ENCODE data around the gene SEC14L5. TPM values are rescaled to one million over a fixed set of nuclear protein-coding genes. Genes with fewer than 3 reads are reported as not detected.

Gene SEC14L5
- total and polyA plus RNA-seq, 10 of the 15 experiments (the other 5 are each of a cell fraction or from before 2014, with no cell fraction given), result 0.01 TPM; not detected in 9

DNA sequence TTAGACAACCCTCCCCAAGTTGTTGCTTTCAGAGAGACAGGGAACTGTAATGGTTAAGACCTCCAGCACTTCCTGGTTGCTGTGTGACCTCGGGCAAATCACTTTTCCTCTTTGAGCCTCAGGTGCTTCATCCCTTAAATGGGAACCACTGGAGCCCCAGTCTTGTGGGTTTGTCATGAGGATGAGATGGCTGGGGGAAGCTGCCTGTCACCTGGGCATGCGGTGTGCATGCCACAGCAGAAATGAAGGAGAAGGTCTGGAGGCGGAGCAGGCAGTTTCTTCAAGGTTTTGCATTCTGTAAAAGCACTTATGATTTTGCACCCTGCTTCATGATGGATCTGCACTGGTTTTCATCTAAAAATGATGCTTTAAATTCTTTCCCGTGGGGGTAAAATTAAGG is 53.5 kb downstream of the SEC14L5 start:
- RAD21 ChIA-PET (ENCODE audit: unreplicated experiment), result no interaction called here
- FAIRE-seq, result no peak

More for the DNA sequence above, 53.5 kb downstream of the SEC14L5 start:
- H3K27ac ChIP-seq (ENCODE audit: control insufficient read depth, insufficient read depth), result no peak overlapping the region
- intact Hi-C loops (cut with micrococcal nuclease; ENCODE audit: unreplicated experiment) (no loop called here), in situ Hi-C loops (cut with MboI) (no loop called here)
- POLR2A ChIA-PET, result no interaction called here
- H3K36me3 ChIP-seq (ENCODE audit: control insufficient read depth in 2 of 2, insufficient read depth in 2 of 2, low read length in 1 of 2), result no peaks in the 10 kb centered on the region
- TF ChIP-seq, protein P1, sequence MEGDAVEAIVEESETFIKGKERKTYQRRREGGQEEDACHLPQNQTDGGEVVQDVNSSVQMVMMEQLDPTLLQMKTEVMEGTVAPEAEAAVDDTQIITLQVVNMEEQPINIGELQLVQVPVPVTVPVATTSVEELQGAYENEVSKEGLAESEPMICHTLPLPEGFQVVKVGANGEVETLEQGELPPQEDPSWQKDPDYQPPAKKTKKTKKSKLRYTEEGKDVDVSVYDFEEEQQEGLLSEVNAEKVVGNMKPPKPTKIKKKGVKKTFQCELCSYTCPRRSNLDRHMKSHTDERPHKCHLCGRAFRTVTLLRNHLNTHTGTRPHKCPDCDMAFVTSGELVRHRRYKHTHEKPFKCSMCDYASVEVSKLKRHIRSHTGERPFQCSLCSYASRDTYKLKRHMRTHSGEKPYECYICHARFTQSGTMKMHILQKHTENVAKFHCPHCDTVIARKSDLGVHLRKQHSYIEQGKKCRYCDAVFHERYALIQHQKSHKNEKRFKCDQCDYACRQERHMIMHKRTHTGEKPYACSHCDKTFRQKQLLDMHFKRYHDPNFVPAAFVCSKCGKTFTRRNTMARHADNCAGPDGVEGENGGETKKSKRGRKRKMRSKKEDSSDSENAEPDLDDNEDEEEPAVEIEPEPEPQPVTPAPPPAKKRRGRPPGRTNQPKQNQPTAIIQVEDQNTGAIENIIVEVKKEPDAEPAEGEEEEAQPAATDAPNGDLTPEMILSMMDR (IDR thresholded peaks at IDR 0.05 in 2 of 3, conservative IDR thresholded peaks at IDR 0.05 in 1 of 3; ENCODE audit: control insufficient read depth in 2 of 3, extremely low read depth in 1 of 3, insufficient read depth in 1 of 3, low read depth in 3 of 3, low read length in 3 of 3), result no peak
- TF ChIP-seq ZBED1 (IDR thresholded peaks at IDR 0.05; ENCODE audit: borderline replicate concordance) (no peak), MTA3 (IDR thresholded peaks at IDR 0.05; ENCODE audit: borderline replicate concordance, low read length) (no peak), ZNF24 (IDR thresholded peaks at IDR 0.05) (no peak), IRF3 (IDR thresholded peaks at IDR 0.05) (no peak), HDGF (IDR thresholded peaks at IDR 0.05) (no peak), STAT1 (conservative IDR thresholded peaks at IDR 0.05) (no peak), ATF7 (IDR thresholded peaks at IDR 0.05; ENCODE audit: low read depth) (no peak), JUNB (IDR thresholded peaks at IDR 0.05) (no peak), PKNOX1 (IDR thresholded peaks at IDR 0.05) (no peak), TARDBP (IDR thresholded peaks at IDR 0.05; ENCODE audit: borderline replicate concordance) (no peak), POLR2AphosphoS2 (IDR thresholded peaks at IDR 0.05; ENCODE audit: low read depth, low read length) (no peak)
- TF ChIP-seq, protein P2, sequence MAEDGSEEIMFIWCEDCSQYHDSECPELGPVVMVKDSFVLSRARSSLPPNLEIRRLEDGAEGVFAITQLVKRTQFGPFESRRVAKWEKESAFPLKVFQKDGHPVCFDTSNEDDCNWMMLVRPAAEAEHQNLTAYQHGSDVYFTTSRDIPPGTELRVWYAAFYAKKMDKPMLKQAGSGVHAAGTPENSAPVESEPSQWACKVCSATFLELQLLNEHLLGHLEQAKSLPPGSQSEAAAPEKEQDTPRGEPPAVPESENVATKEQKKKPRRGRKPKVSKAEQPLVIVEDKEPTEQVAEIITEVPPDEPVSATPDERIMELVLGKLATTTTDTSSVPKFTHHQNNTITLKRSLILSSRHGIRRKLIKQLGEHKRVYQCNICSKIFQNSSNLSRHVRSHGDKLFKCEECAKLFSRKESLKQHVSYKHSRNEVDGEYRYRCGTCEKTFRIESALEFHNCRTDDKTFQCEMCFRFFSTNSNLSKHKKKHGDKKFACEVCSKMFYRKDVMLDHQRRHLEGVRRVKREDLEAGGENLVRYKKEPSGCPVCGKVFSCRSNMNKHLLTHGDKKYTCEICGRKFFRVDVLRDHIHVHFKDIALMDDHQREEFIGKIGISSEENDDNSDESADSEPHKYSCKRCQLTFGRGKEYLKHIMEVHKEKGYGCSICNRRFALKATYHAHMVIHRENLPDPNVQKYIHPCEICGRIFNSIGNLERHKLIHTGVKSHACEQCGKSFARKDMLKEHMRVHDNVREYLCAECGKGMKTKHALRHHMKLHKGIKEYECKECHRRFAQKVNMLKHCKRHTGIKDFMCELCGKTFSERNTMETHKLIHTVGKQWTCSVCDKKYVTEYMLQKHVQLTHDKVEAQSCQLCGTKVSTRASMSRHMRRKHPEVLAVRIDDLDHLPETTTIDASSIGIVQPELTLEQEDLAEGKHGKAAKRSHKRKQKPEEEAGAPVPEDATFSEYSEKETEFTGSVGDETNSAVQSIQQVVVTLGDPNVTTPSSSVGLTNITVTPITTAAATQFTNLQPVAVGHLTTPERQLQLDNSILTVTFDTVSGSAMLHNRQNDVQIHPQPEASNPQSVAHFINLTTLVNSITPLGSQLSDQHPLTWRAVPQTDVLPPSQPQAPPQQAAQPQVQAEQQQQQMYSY (CRISPR knock-in tag; IDR thresholded peaks at IDR 0.05), result no peak
- TF ChIP-seq, protein P3, sequence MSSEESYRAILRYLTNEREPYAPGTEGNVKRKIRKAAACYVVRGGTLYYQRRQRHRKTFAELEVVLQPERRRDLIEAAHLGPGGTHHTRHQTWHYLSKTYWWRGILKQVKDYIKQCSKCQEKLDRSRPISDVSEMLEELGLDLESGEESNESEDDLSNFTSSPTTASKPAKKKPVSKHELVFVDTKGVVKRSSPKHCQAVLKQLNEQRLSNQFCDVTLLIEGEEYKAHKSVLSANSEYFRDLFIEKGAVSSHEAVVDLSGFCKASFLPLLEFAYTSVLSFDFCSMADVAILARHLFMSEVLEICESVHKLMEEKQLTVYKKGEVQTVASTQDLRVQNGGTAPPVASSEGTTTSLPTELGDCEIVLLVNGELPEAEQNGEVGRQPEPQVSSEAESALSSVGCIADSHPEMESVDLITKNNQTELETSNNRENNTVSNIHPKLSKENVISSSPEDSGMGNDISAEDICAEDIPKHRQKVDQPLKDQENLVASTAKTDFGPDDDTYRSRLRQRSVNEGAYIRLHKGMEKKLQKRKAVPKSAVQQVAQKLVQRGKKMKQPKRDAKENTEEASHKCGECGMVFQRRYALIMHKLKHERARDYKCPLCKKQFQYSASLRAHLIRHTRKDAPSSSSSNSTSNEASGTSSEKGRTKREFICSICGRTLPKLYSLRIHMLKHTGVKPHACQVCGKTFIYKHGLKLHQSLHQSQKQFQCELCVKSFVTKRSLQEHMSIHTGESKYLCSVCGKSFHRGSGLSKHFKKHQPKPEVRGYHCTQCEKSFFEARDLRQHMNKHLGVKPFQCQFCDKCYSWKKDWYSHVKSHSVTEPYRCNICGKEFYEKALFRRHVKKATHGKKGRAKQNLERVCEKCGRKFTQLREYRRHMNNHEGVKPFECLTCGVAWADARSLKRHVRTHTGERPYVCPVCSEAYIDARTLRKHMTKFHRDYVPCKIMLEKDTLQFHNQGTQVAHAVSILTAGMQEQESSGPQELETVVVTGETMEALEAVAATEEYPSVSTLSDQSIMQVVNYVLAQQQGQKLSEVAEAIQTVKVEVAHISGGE (CRISPR knock-in tag; IDR thresholded peaks at IDR 0.05), result no peak
- WGBS (ENCODE audit: insufficient coverage, insufficient replicate concordance, low lambda C conversion rate, missing lambda C conversion rate), result 32% methylated on average over 4 of the region's 4 CpGs
- CTCF ChIA-PET, result interaction anchor here (1.0 kb wide), 1 partner anchor 420 kb away, joined by 3 read pairs; no protein-coding TSS in a partner anchor
- H2AFZ ChIP-seq (ENCODE audit: control insufficient read depth, low read depth, low read length), result no peak overlapping the region
- no peak overlapping the region for H3K4me3 ChIP-seq
- no peak overlapping the region for H3K9ac ChIP-seq (ENCODE audit: control insufficient read depth, insufficient read depth, low read length)
- H3K4me1 ChIP-seq (ENCODE audit: control insufficient read depth, insufficient read depth, low read length), result no peaks in the 10 kb centered on the region
- H3K79me2 ChIP-seq (ENCODE audit: control insufficient read depth, insufficient read depth, low read length), result no peaks in the 10 kb centered on the region
- ATAC-seq, result no peak
- no peak overlapping the region for H3K4me2 ChIP-seq (ENCODE audit: control insufficient read depth, insufficient read depth)
- SMC1A ChIA-PET (ENCODE audit: uncharacterized antibody, unreplicated experiment), result interaction anchor here (0.6 kb wide), 1 partner anchor 9 kb away, joined by 3 read pairs; no protein-coding TSS in a partner anchor
- H3K9me3 ChIP-seq (replicated peaks; ENCODE audit: control insufficient read depth, insufficient read depth, low read length), result no peaks in the 10 kb centered on the region
- no peaks in the 10 kb centered on the region; a peak in 1 of 4 replicates for H3K27me3 ChIP-seq (replicated peaks in 1 of 2; ENCODE audit: control insufficient read depth in 2 of 2, insufficient read depth in 2 of 2, low read length in 1 of 2)
- no peak for DNase-seq (ENCODE audit: low read depth, low spot score)
- H4K20me1 ChIP-seq (ENCODE audit: control insufficient read depth, insufficient read depth), result no peaks in the 10 kb centered on the region
- no TSS peak for BruUV-seq (replicated peaks)

Measured in GM12878 (cell line).